ENCODE results near the gene ATG16L2. TPM values are rescaled to one million over a fixed set of nuclear protein-coding genes. Genes with fewer than 3 reads are reported as not detected.
"Not testable (repeated sequence)": the region's sequence is repeated elsewhere in the genome, so short reads cannot be mapped to it uniquely, and the experiment has no call there.

ATG16L2 gene
- polyA plus RNA-seq, 1 donor, result 17.9 TPM

- not testable (repeated sequence) for DNase-seq
Measured at GRCh38 chr11:72806378-72806777, 7.8 kb upstream of the ATG16L2 start.

- DNase-seq, result no peak
Measured at GRCh38 chr11:72807021-72807693, 7.1 kb upstream of the ATG16L2 start.

GRCh38 chr11:72807792-72808191 lies 6.4 kb upstream of the ATG16L2 start:
- DNase-seq, result no peak

- no peak for DNase-seq
Measured at GRCh38 chr11:72808331-72808798, 5.8 kb upstream of the ATG16L2 start.

GRCh38 chr11:72811686-72812085 lies 2.5 kb upstream of the ATG16L2 start:
- not testable (repeated sequence) for DNase-seq

GRCh38 chr11:72812604-72812966 lies 1.6 kb upstream of the ATG16L2 start:
- DNase-seq, result no peak

- no peak for DNase-seq
Measured at GRCh38 chr11:72812967-72813739, 1.1 kb upstream of the ATG16L2 start.

GRCh38 chr11:72813740-72814285 lies 398 bp upstream of the ATG16L2 start:
- DNase-seq, result no peak

- DNase-seq, result no peak
Measured at GRCh38 chr11:72815110-72815618, 953 bp downstream of the ATG16L2 start.

GRCh38 chr11:72816404-72816990 lies 2.3 kb downstream of the ATG16L2 start:
- no peak for DNase-seq

- DNase-seq, result no peak
Measured at GRCh38 chr11:72817966-72818365, 3.8 kb downstream of the ATG16L2 start.

GRCh38 chr11:72818971-72819370 lies 4.8 kb downstream of the ATG16L2 start:
- no peak for DNase-seq

- no peak for DNase-seq
Measured at GRCh38 chr11:72820439-72821139, 6.4 kb downstream of the ATG16L2 start.

- no peak for DNase-seq
Measured at GRCh38 chr11:72821221-72821919, 7.2 kb downstream of the ATG16L2 start.

GRCh38 chr11:72821920-72822799 lies 7.9 kb downstream of the ATG16L2 start:
- peak; percentile 95 for DNase-seq

- no peak for DNase-seq
Measured at GRCh38 chr11:72823105-72823804, 9.0 kb downstream of the ATG16L2 start.

- DNase-seq, result no peak
Measured at GRCh38 chr11:72824020-72824419, 9.8 kb downstream of the ATG16L2 start.

- no peak for DNase-seq
Measured at GRCh38 chr11:72824811-72825505, 10.7 kb downstream of the ATG16L2 start.

- no peak for DNase-seq
Measured at GRCh38 chr11:72825661-72826060, 11.4 kb downstream of the ATG16L2 start.

Measured in hindlimb muscle (tissue), 1 donor.